NCI-H524 (cell line): ENCODE measurements around the gene EDIL3.

Experiments
- DNase-seq, 2 experiments: peaks; one replicate each; lab custom pipeline; 2025; lab: John Stamatoyannopoulos, UW

EDIL3 gene

DNA sequence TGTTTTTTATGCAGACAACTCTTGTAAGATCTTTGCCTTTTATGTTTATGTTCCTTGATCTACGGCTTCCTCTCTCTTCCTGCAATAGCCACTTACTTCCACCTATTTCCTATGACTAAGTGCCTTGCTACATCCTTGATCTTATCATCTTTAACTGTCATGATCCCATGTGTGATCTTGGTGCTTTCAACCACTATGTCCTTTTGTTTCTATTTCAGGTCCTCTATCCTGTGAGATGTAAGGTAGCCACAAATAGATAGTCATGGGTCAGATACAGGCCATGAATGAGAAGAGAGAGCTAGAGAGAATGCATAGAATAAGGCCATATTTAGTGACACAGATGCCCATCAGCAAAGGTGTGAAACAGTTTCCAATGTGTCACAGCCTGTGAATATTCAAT, 420.4 kb downstream of the EDIL3 start:
- no peak for DNase-seq

DNA sequence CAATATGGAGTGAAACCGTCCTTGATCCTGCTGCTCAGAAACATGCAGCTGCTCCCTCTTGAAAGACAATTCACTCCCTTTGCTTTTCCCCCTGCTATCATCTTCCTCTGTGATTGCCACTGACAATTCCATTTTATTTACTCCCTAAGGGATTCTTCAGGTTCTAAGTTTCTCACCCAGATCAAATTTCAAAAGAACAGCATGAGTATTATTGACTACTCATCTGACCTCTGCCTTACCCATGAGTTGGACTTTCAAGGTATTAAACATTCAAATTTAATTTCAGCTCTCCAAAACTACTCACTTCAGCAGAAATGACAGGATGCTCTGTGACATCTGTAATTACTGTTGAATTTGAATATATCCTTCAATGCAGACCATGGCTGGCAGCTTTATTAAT, 427.5 kb downstream of the EDIL3 start:
- DNase-seq, result peak; percentile 41 to 70

DNA sequence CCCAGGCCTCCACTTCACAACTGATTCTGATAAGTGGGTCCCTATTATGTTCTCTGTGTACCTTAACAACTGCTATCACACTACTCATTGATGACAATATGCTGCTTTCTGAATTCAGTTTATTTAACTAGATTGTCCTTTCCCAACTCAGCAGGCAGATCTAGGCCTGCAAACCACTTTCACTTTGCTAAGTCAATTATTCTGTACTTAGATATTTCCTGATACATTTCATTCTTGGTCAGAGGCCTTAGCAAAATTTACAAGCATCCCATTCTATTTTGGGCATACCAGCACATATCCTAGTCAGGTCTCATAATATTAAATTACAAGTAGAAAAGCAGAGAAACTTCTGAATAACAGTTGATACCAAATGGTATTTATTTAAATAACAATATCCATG, 428.3 kb downstream of the EDIL3 start:
- DNase-seq, result no peak

DNA sequence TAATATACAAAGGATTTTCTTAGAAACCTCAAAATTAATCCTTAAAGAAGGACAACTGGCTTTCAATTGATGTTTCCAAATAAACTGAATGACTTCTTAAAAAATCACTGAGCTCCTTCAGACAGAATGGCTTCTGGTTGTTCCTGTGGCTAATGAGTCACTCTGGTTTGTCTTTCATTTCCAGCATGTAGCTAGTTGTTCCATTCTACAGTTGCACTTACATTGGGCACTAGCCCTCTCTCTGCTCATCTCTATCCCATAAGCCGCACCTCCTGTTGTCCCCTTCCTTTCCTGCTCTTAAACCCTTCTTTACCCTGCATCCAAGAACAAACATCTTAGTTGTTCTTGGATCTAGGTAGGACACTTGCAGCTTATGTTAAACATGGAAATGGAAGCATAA, 428.8 kb downstream of the EDIL3 start:
- DNase-seq, result no peak

DNA sequence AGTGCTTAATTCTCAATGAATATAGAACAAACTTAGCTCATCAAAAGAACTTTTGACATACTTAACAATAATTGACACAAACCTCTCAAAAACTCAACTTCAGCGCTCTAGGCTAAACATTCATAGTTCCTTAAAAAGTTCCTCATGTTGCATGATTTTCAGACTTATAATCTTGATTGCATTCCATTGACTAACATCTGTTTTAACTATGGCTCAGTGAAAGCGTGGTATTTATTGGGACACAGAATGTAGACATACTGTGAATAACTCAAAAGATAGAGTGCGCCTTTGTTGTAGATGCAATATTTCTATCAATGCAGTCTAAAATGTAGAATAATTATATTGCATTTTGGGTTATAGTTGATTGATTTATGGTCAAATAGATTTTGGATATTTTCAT, 436.9 kb downstream of the EDIL3 start:
- no peak for DNase-seq

DNA sequence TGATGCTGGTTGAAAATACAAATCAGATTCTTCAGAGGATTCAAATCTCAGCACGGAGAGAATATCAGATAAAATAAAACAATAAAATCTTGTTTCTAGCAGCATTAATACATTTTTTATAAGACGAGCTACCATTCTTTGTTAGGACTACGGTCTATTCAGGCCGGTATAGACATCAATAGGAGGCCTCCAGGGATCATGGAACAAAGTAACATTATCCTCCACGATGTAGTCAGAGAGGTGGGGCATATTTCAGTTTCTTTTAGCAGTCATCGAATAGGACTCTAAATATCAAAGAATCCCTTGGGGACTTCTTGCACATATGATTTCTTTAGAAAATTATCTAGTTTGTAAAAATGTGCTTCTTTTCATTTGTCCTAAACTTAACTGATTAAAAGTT, 438.2 kb downstream of the EDIL3 start:
- no peak for DNase-seq

DNA sequence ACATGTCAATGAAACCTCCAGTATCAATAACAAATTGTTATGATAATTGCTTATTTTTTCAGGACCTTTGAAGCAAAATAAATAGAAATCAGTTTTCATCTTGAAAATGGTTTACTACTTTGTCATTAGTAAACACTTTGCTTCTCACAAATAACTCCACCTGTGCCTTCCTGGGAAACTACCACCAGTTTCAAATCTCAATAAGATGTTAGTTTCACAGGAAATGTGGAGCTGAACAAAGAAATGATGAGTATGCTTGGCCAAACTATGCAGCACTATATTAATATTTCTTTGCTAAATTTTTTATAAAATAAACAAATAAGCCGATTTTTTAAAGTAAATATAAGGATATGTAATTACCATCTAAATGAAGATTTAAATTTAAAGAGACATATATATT, 442.5 kb downstream of the EDIL3 start:
- no peak for DNase-seq

DNA sequence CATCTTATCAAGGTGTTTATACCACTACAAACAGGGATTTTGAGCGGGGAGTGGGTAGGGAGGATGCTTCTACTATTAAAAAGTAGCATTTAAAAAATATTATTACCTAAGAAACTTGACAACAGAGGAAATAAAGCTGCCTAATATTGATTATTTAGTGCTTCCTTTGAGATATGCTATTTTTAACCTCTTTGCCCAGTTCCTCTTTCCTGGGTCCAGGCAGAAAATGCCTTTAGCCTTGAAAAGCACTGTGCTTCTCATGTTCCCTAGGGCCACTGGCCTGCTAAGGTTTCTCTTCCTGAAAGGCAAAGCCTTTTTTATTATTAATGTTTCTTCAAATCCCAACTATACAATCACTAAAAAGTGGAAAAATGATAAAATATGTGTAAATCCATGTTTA, 446.8 kb downstream of the EDIL3 start:
- DNase-seq, result no peak

DNA sequence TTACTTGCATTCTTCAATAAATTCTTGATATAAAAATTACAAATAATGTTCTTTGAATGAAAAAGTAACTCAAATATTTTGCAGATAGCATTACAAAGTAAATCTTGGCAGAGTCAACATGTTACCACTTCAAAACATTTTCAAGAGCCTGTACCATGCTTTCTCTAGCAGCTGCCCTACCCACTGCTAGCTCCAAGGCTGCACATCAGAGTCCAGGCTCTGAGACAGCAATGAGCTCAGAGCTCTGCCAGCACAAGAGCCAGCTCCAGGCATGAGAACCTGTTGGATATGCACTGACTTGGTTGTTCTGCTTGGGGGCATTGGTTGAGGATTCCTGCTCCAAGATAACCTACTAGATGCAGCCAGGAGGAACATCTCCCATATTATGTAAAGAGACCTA, 452.7 kb downstream of the EDIL3 start:
- no peak for DNase-seq

DNA sequence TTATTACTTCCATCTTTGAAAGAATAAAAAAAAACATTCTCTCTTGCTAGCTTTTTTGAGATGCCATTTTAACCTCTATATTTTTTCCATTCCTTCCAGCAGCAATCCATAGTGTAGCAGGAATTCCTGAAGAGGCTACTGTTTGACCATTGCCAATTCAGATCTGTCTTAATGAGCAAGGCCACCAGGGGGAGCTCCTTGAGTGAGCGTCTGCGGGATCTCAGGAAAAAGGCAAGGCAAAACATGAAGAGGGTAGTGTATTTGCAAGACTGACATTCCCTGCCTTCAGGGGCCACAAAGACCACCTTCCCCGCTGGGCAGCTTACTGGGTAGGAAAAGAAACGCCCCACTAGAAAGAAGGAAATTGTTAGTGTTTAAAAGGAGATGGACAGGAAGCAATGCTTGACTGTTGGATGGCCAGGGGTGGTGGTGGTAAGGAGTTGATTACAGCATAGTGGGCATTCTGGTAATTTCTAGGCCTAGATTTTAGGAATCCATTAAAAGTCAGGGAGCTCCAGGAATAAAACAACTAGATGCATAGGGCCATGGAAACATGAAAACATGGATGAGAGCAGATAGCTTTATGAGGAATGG, 457.4 kb downstream of the EDIL3 start:
- DNase-seq, result peak; percentile 56 to 71

DNA sequence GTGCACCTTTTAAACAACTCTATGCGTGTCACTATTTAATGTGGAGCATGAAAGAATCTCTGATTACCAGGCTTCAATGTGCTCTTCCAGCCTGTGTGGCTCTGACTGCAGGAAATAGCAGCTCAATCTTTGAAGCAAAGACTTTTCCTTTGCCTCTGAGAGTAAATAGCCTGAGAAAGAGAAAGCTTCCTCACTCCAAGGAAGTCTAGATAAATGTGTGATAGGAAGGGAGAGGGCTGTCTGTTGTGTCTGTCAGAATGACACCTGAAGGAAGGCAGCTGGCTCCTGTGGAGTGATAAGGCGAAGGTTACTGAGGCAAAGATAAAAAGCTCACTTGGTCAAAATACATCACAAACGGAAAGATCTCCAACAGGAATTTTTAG, 458.7 kb downstream of the EDIL3 start:
- no peak for DNase-seq

DNA sequence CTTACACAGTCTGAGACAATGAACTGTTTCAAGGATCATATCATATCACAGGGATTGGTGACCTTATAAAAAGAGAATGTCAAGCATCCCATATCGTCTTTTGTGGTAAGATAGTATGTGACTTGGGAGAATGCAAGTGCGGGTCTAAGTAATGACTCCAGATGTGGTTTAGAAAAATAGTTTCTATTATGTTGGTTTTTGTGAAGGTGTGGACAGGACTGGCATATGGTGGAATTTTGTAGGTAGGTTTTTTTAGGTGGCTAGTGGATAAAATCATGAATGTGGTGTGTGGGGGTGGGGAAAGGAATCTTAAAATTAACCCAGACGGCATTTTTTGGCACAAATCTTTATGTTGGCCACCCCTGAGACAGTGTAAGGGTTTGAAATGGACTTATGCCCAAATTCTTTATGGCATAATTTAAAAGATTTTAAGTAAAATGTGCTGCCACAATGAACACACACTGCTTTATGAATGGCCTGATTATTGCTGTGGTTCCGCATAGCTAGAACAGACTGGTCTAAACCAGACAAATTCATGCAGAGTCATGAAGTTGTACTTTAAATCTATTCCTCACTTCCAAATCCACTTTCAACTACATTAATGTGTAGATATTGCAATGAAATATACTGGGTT, 459.2 kb downstream of the EDIL3 start:
- no peak for DNase-seq

DNA sequence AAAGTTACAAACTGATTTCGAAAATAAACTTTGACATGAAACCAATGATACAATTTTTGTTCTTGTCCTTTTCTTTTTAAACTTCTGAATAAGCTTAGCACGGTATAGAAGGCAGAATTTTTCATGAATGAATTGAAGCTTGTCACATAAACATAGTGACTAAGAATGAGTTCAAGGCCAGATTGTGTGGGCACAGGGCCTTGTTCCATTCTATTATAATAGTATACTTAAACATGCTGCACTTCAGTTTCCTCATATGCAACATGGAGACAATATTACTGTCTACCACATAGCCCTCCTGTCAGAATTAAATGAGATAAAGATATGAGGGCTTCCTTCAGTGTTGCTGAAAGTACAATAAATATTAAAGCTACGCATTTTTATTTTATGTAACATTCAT, 459.8 kb downstream of the EDIL3 start:
- no peak for DNase-seq

DNA sequence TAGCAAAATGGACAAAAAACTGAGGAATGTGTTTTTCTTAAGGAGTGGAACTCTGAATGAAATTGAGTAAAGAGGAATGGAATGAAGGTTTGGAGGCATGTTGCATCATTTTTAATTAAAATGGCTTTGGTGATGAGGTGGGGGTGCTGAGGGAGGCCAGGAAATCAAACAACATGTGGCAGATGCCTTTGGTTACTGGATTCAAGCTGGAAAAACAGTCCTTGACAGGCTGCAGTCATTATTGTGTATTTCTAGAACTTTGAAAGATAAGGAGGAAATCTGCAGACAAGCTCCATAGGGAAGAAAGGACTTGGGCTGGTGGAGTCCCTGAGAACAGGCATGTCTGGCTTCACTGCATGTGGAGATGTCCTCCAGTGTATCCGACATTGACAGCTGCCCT, 460.5 kb downstream of the EDIL3 start:
- DNase-seq, result no peak

DNA sequence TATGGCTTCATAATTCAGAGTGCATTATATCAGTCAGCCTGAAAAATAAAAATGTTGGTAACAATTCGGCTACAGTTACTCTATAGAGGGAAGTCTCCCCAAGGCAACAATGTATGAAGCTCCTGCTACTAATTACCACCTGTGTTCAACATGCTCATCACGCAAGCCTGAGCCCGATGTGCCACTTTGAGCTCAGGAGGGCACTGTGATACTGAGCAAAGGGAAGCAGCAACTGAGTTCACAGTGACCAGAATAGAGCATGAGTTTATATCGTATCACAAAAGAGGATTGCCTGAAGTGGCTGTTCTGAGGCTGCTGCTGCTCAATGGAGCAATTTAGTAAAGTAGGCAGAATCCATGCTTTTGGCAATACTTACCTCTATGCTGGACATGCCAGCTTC, 462.0 kb downstream of the EDIL3 start:
- peak; percentile 4 to 60 for DNase-seq

DNA sequence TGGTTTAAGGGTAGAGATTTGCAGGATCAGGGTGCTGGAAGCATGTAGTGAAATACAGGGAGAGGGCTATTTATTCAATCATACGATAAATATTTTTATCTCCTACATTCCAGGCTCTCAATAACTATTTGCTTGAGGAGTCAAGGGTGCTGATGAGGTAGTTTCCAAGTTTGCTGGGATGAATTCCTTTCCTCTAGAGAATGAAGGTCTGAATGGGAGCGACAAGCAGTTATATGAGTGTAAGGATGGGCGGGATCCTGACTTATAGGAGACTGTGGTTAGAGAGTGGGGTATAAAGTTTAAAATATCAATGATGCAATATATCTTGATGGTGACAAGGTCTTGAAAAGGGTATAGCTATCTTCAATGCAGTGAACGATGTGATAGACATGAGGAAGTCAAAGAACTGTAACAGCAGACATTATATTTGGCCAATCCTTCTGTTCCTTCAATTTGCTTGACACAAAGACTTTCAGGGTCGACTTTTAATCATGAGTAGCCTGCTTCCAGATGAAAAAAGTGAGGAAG, 462.9 kb downstream of the EDIL3 start:
- no peak for DNase-seq

DNA sequence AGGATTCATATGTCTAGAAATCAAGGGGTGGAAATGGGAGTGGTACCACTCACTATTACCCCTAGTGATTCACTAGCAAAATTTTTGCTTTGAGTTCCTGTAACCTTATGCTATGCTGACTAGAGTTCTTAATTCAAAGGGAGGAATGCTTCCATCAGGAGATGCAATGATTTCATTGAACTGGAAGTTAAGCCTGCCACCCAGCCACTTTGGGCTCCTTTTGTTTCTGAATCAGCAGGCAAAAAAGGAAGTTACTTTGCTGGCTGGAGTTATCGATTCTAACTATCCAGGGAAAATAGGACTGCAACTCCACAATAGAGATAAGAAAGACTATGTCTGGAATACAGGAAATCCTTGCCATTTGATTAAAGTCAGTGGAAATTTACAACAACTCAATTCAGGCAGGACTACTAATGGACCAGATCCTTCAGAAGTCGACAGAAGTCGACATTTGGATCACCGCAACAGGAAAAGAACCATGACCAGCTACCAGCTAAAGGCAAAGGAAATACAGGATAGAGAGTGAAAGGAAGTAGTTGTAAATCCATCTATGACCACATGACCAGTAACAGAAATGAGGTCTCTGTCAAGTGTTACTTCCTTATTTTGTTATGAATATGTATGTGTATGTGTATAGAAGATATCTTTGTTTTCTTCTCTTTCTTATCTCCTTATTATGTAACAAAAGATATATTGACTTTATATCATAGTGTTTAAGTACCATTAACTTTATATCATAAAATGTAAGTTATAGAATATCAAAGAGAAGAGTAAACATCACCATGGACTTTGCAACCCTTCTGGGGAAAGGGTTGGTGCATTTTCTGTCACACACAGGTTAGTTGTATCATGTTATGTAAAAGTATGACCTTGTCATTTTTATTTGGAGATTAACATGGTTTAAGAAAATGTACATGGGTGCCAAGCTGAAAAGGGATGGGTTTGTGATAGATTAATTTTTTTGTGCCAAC, 465.3 kb downstream of the EDIL3 start:
- DNase-seq, result no peak

DNA sequence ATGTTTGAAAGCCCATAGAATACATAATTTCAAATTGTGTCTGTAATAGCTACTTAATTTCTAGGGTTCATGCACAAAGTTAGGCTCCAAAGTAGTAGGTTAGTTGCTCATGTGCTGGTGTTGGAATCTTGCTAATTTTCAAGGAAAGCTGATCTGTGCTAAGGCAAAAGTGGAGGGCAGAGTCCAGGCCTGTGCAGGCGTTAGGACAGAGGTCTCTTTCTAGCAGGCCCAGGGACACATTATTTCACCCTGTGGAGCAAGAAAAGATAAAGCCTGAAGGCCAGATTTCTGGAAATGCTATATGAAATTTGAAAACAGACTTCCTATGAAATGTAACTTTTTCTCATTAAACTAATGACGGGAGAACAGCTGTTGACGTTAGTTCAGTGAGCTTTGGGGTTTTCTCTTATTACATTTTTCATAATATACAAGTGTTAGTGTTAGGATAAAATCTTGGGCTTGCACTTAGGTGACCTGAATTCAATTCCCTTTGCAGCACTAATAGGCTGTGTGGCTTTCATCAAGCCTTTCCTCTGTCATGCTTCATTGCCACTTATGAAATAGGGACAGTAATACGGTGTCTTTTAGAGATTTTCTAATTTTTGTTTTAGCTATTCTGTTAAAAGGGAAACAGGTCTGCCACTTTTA, 467.3 kb downstream of the EDIL3 start:
- DNase-seq, result no peak

DNA sequence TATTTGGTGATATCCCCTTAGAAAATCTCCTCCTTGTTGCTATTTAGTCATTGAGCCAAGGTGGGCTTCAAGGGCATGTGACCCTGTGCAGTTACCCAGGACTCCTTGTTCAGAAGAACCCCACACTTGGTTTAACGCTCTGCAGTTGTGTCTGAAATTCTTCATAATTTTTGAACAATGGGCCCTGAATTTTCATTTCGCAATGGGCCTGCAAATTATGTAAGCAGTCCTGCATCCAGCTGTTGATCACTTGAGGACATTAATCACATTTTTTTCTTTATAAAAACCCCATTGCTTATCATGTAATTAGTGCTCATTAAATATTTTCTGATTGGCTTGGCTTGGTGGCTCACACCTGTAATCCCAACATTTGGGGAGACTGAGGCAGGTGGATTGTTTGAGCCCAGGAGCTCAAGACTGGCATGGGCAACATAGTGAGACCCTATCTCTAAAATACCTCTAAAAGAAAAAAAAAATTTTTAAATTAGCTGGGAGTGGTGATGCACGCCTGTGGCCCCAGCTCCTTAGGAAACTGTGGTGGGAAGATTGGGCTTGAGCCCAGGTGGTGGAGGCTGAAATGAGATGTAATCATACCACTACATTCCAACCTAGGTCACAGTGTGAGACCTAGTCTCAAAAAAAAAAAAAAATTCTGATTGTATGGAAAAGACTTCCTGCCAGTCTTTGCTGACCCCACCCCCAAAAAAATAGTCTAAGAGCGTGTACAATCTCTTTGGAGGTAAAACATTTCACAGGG, 469.8 kb downstream of the EDIL3 start:
- DNase-seq, result no peak

DNA sequence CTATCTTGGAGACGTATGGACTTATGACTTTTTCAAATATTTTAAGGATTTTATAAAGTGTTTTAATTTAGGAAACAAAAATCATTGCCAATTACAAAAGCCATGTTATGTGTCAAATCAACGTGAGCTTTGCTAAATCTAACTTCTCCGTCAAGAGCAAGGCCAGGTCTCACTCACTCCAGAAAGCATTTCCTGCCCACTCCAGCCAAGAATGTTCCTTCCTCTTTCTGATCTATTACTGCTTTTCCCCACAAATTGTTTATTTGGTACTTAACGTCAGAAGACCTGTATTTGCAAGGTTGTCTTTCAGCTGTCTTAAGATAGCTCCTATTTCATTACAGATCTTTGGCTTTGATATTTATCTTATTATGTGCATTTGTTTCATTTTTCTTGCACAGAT, 470.5 kb downstream of the EDIL3 start:
- no peak for DNase-seq

DNA sequence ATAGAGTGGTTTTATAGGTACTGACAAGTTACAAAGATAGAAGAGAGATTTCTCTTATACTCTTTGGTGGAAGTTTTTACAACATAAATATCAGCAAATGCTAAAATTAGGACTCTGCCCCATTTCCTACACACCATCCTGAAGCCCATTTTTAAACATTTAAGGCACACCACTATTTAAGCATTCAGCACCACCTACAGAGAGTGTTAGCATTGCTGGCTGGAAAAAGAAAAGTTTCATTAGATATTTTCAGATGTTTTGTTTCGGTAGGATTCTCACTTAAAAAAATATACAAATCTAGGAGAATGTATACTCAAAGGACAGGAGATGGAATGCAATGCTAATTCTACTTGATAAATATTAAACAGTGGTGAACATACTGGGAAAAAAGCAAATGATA, 471.1 kb downstream of the EDIL3 start:
- DNase-seq, result no peak
